ENCODE measurements around the gene DAW1.

DNA sequence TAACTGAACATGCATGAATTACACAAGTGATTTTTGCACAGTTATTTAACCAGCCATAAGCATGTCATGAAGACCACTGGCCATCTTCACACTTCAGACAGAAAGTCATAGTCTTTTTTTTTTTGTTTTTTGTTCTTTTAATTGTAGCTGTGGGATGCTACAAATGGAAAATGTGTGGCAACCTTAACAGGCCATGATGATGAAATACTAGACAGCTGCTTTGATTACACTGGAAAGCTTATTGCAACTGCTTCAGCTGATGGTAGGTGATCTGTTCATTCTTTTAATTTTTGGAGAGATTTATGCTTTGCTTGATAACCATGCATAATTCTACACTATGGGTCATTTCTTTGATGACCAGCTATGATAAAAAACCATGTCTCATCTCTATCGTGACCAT, 35.6 kb downstream of the DAW1 start:
- TF ChIP-seq, protein P1, sequence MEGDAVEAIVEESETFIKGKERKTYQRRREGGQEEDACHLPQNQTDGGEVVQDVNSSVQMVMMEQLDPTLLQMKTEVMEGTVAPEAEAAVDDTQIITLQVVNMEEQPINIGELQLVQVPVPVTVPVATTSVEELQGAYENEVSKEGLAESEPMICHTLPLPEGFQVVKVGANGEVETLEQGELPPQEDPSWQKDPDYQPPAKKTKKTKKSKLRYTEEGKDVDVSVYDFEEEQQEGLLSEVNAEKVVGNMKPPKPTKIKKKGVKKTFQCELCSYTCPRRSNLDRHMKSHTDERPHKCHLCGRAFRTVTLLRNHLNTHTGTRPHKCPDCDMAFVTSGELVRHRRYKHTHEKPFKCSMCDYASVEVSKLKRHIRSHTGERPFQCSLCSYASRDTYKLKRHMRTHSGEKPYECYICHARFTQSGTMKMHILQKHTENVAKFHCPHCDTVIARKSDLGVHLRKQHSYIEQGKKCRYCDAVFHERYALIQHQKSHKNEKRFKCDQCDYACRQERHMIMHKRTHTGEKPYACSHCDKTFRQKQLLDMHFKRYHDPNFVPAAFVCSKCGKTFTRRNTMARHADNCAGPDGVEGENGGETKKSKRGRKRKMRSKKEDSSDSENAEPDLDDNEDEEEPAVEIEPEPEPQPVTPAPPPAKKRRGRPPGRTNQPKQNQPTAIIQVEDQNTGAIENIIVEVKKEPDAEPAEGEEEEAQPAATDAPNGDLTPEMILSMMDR (IDR thresholded peaks at IDR 0.05; ENCODE audit: low read length): no peak
- no peak for TF ChIP-seq EZH2 (IDR thresholded peaks at IDR 0.05; ENCODE audit: borderline replicate concordance, low read length)

Data from OCI-LY1 (cell line).